Upper lobe of left lung (tissue), 6 donors: ENCODE measurements around the gene LRCH1. TPM values are rescaled to one million over a fixed set of nuclear protein-coding genes. Genes with fewer than 3 reads are reported as not detected.
A peak's percentile ranks its signal among the peaks of the same experiment; 100 is the strongest.

Source experiments
- ATAC-seq, 2 donors: fragments of 200-7000 bp; cut with Tn5 transposase; one replicate each; pipeline ENCODE4 v1.9.1; 2022; ENCODE audit warnings: mild to moderate bottlenecking in 2 of 2, moderate library complexity in 2 of 2; ENCODE audit not compliant: low FRiP score in 2 of 2
- DNase-seq, 2 donors: peaks; one replicate each; pipeline ENCODE4 v3.0.0-alpha.2; 2019 to 2020
- H3K27ac ChIP-seq, 4 donors: fragments of 200-600 bp; sonication (generic); one replicate each; pipeline ENCODE4 v1.5.1; 2016 to 2019
- H3K27me3 ChIP-seq, 4 donors: fragments of 200-600 bp; sonication (generic); one replicate each; pipeline ENCODE4 v1.5.1; 2017 to 2019
- H3K36me3 ChIP-seq, 4 donors: fragments of 200-600 bp; sonication (generic); one replicate each; pipeline ENCODE4 v1.5.1; 2016 to 2019
- H3K4me1 ChIP-seq, 4 donors: fragments of 200-600 bp; sonication (generic); one replicate each; pipeline ENCODE4 v1.5.1; 2018 to 2019
- H3K4me3 ChIP-seq, 4 donors: fragments of 200-600 bp; sonication (generic); one replicate each; pipeline ENCODE4 v1.5.1; 2017 to 2019; ENCODE audit warnings: mild to moderate bottlenecking in 2 of 4, moderate library complexity in 1 of 4
- H3K9me3 ChIP-seq, 4 donors: fragments of 200-600 bp; sonication (generic); one replicate each; pipeline ENCODE4 v1.5.1; 2018 to 2019
- EP300 ChIP-seq, 4 donors: sonication (generic); formaldehyde crosslinking; IDR thresholded peaks; one replicate each; pipeline ENCODE4 v1.5.1; 2017; ENCODE audit warnings: antibody characterized with exemption in 4 of 4, control low read depth in 2 of 4
- POLR2A ChIP-seq, 4 donors: fragments of 450-650 bp; IDR thresholded peaks; one replicate each; pipeline ENCODE4 v1.5.1; 2016 to 2017; ENCODE audit warnings: antibody characterized with exemption in 4 of 4, mild to moderate bottlenecking in 2 of 4
- POLR2AphosphoS5 ChIP-seq, 2 donors: sonication (generic); formaldehyde crosslinking; IDR thresholded peaks; one replicate each; pipeline ENCODE4 v1.5.1; 2017; ENCODE audit warnings: antibody characterized with exemption in 2 of 2
- WGBS, 2 donors: methylation state at CpG; one replicate each; pipeline ENCODE4 v1.1.5; 2017 to 2018; 5-methylcytosine and 5-hydroxymethylcytosine counted together
- total RNA-seq, 6 donors: library from RNA; depleted of rRNA in 4 of 6; stranded (reverse); fragments of >200 nt in 4 of 6; gene quantifications; one replicate each; pipeline versions ENCODE4 v1.1.0 to v1.2.1, GENCODE V29; 2016 to 2021
- TF ChIP-seq, protein P1 (sequence below), 6 experiments: fragments of 450-650 bp in 4 of 6; fragments of 200-600 bp in 2 of 6; sonication (generic) in 2 of 6; IDR thresholded peaks; one replicate each; pipeline ENCODE4 v1.5.1; 2016 to 2019; ENCODE audit warnings: antibody characterized with exemption in 6 of 6
- donor health status: DM: no; HTN: no; CAD: no; lungs with moderate emphysema.
- donor health status: DM: no; HTN: yes; CAD: no; lungs with severe emphysema.

Gene LRCH1
- total RNA-seq, 6 donors from 2014 or later: 17.2 to 27.0 (median 22.7) TPM

- ATAC-seq: no peak
Observed at GRCh38 chr13:46609052-46609451, 56.1 kb downstream of the LRCH1 start.

GRCh38 chr13:46609726-46610125 is 56.8 kb downstream of the LRCH1 start:
- Histone ChIP-seq H3K36me3 (no peaks in the 10 kb centered on the region), H3K27me3 (no peaks in the 10 kb centered on the region), H3K27ac (peak overlapping the region in 2 of 4 donors; percentile 13 to 42), H3K9me3 (no peaks in the 10 kb centered on the region), H3K4me1 (peaks cover 40 to 69% (median 51%) of the 10 kb centered on the region in 4 donors), H3K4me3 (no peak overlapping the region)
- DNase-seq: no peak
- WGBS, 2 donors: 77 to 85% methylated on average over 6 of the region's 6 CpGs
- ATAC-seq: no peak
- no peak for TF ChIP-seq EP300 (IDR thresholded peaks at IDR 0.05)
- TF ChIP-seq, protein P1, sequence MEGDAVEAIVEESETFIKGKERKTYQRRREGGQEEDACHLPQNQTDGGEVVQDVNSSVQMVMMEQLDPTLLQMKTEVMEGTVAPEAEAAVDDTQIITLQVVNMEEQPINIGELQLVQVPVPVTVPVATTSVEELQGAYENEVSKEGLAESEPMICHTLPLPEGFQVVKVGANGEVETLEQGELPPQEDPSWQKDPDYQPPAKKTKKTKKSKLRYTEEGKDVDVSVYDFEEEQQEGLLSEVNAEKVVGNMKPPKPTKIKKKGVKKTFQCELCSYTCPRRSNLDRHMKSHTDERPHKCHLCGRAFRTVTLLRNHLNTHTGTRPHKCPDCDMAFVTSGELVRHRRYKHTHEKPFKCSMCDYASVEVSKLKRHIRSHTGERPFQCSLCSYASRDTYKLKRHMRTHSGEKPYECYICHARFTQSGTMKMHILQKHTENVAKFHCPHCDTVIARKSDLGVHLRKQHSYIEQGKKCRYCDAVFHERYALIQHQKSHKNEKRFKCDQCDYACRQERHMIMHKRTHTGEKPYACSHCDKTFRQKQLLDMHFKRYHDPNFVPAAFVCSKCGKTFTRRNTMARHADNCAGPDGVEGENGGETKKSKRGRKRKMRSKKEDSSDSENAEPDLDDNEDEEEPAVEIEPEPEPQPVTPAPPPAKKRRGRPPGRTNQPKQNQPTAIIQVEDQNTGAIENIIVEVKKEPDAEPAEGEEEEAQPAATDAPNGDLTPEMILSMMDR (IDR thresholded peaks at IDR 0.05): no peak

More at GRCh38 chr13:46609052-46609451, 56.1 kb downstream of the LRCH1 start:
- TF ChIP-seq, protein P1 (IDR thresholded peaks at IDR 0.05): no peak
- no peak for TF ChIP-seq POLR2A (IDR thresholded peaks at IDR 0.05)
- TF ChIP-seq POLR2AphosphoS5 (IDR thresholded peaks at IDR 0.05): no peak
- no peak for TF ChIP-seq EP300 (IDR thresholded peaks at IDR 0.05)
- peaks cover 42 to 69% (median 55%) of the 10 kb centered on the region in 4 donors for H3K4me1 ChIP-seq
- no peaks in the 10 kb centered on the region for H3K27me3 ChIP-seq
- DNase-seq: no peak
- H3K36me3 ChIP-seq: no peaks in the 10 kb centered on the region
- 63 to 67% methylated on average over 4 of the region's 4 CpGs for WGBS, 2 donors
- no peaks in the 10 kb centered on the region for H3K9me3 ChIP-seq
- H3K27ac ChIP-seq: peak overlapping the region in 1 of 4 donors; percentile 42
- no peak overlapping the region for H3K4me3 ChIP-seq

DNA sequence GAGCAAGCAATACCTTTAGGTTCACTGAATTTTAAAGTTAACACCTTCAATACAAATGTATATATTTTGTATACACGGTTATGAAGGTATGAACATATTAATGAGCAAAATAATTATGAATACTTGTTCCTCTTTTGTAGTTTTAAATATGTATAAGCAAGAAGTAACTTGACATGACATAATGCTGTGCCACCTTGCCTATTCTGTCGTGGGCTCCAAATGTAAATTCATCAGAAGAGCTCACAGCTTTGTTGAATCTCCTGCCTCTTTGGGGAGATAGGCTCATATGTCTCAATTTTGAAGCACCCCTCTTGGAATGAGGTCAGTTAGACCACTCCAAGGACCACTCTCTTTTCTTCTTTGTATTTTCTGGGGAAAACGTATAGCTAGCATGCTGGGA is 59.3 kb downstream of the LRCH1 start:
- H3K27me3 ChIP-seq: no peaks in the 10 kb centered on the region
- H3K36me3 ChIP-seq: no peaks in the 10 kb centered on the region
- peaks cover 34 to 67% (median 42%) of the 10 kb centered on the region in 4 donors for H3K4me1 ChIP-seq
- no peak overlapping the region for H3K4me3 ChIP-seq
- TF ChIP-seq POLR2A (IDR thresholded peaks at IDR 0.05) (no peak), POLR2AphosphoS5 (IDR thresholded peaks at IDR 0.05) (no peak), EP300 (IDR thresholded peaks at IDR 0.05) (no peak)
- TF ChIP-seq, protein P1 (IDR thresholded peaks at IDR 0.05): no peak
- ATAC-seq: no peak
- H3K27ac ChIP-seq: no peak overlapping the region
- no peak for DNase-seq
- 80 to 82% methylated on average over 3 of the region's 3 CpGs for WGBS, 2 donors
- no peaks in the 10 kb centered on the region for H3K9me3 ChIP-seq

DNA sequence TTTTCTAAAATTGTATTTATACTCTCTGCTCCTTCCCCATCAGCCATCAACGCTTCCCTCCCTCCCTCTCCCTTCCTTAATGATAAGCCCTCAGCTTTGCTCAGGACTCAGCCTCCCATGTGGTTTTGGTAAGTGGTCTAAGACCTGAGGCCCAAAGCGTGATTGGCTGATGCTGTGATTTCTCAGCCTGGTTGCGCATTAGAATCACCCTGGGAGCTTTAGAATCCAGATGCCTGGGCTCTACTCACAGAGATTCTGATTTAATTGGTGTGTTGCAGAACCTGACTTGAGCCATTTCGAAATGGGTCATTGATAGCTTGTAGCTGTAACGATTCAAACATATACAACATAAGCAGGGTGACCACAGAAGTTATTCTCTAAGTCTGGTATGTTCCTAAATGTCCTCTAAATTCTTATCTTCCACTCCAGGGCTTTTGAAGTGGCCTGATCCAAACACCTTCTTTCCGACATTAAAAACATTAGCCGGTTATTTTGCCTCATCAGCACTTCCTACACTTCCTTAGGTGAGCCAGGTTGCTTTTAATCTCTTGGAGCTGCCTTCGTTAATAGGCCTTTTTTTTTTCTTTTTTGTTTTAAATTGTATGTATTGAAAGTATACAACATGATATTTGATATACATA is 60.6 kb downstream of the LRCH1 start:
- Histone ChIP-seq H3K4me3 (no peak overlapping the region), H3K9me3 (no peaks in the 10 kb centered on the region), H3K27ac (peak overlapping the region in 1 of 4 donors; percentile 83), H3K27me3 (no peaks in the 10 kb centered on the region), H3K36me3 (no peaks in the 10 kb centered on the region), H3K4me1 (peaks cover 32 to 61% (median 44%) of the 10 kb centered on the region in 4 donors)
- TF ChIP-seq POLR2AphosphoS5 (IDR thresholded peaks at IDR 0.05): no peak
- TF ChIP-seq POLR2A (IDR thresholded peaks at IDR 0.05): no peak
- TF ChIP-seq, protein P1 (IDR thresholded peaks at IDR 0.05): no peak
- no peak for TF ChIP-seq EP300 (IDR thresholded peaks at IDR 0.05)
- DNase-seq (no peak), ATAC-seq (no peak)
- WGBS, 2 donors: 67 to 79% methylated on average over 8 of the region's 8 CpGs

DNA sequence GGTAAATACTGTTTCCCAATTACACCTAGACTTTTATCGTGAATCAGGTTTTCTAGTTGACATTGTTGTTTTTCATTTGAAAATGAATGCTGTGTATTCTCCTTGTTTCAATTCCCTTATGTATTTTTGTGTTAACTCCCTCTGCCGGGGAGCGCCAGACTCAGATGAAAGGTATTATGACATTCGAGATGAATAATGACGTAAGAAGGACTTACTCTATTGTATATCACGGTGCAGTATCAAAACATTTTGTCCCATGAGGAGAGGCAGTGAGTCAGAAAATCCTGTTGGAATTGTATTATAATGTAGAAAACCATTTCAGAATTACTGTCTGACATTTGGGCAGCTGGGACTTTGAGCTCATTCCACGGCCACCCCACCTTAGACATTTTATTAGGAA is 61.6 kb downstream of the LRCH1 start:
- peak overlapping the region in 3 of 4 donors; percentile 70 to 83 (median 81) for H3K27ac ChIP-seq
- no peaks in the 10 kb centered on the region for H3K27me3 ChIP-seq
- DNase-seq (no peak), ATAC-seq (peak in 1 of 2 donors; percentile 72)
- no peaks in the 10 kb centered on the region for H3K36me3 ChIP-seq
- no peak overlapping the region for H3K4me3 ChIP-seq
- peak in 2 of 4 donors; percentile 56 to 78 for TF ChIP-seq EP300 (IDR thresholded peaks at IDR 0.05)
- TF ChIP-seq POLR2A (IDR thresholded peaks at IDR 0.05): no peak
- TF ChIP-seq, protein P1 (IDR thresholded peaks at IDR 0.05): peak in 1 of 6 experiments; percentile 14
- TF ChIP-seq POLR2AphosphoS5 (IDR thresholded peaks at IDR 0.05): no peak
- H3K9me3 ChIP-seq: no peaks in the 10 kb centered on the region
- H3K4me1 ChIP-seq: peaks cover 27 to 52% (median 39%) of the 10 kb centered on the region in 4 donors
- WGBS, 2 donors: 62% methylated on average over 7 of the region's 7 CpGs
